ENCODE results near the gene PARD3B.

- no peak for TF ChIP-seq POLR2A (IDR thresholded peaks at IDR 0.05)
- TF ChIP-seq CTCF (IDR thresholded peaks at IDR 0.05): no peak
- no peak for TF ChIP-seq POLR2AphosphoS5 (IDR thresholded peaks at IDR 0.05; ENCODE audit: insufficient read depth in 1 of 2, low read depth in 1 of 2)
These were observed 1117.1 kb downstream of the PARD3B start for GRCh38 chr2:205662206-205662965.
